ENCODE measurements around the gene FAM222B. TPM values are rescaled to one million over a fixed set of nuclear protein-coding genes. Genes with fewer than 3 reads are reported as not detected.
A peak's percentile ranks its signal among the peaks of the same experiment; 100 is the strongest.

Gene FAM222B
- total RNA-seq, 1 donor from 2014 or later, result 24.3 TPM

DNA sequence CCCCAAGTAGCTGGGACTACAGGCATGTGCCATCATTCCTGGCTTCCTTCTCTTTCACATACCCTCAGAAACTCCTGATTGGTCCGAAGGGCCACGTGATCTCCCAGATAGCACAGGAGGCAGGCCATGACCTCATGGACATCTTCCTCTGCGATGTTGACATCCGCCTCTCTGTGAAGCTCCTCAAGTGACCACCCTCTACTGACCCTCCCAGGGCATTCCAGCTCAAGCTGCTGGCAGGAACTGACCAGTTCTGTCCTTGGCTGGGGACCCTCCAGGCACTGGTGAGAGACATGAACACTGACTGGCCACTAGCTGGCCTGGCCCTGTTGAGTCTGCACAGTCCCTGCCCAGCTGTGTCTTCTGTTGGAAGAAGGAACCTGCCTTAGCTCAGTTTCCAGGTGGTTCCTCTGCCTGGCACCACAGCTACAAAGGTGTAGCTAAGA lies 17.8 kb upstream of the FAM222B start:
- no peak overlapping the region for H3K4me3 ChIP-seq (ENCODE audit: low read depth, low read length)
- no peak for DNase-seq (ENCODE audit: low read depth)
- H3K27me3 ChIP-seq (ENCODE audit: control insufficient read depth, insufficient read depth, low read length), result no peaks in the 10 kb centered on the region
- H3K36me3 ChIP-seq (ENCODE audit: control insufficient read depth, insufficient read depth, low read length), result peaks cover 2% of the 10 kb centered on the region
- TF ChIP-seq, protein P1, sequence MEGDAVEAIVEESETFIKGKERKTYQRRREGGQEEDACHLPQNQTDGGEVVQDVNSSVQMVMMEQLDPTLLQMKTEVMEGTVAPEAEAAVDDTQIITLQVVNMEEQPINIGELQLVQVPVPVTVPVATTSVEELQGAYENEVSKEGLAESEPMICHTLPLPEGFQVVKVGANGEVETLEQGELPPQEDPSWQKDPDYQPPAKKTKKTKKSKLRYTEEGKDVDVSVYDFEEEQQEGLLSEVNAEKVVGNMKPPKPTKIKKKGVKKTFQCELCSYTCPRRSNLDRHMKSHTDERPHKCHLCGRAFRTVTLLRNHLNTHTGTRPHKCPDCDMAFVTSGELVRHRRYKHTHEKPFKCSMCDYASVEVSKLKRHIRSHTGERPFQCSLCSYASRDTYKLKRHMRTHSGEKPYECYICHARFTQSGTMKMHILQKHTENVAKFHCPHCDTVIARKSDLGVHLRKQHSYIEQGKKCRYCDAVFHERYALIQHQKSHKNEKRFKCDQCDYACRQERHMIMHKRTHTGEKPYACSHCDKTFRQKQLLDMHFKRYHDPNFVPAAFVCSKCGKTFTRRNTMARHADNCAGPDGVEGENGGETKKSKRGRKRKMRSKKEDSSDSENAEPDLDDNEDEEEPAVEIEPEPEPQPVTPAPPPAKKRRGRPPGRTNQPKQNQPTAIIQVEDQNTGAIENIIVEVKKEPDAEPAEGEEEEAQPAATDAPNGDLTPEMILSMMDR (IDR thresholded peaks at IDR 0.05; ENCODE audit: insufficient read depth, low read length, poor library complexity, severe bottlenecking), result no peak

DNA sequence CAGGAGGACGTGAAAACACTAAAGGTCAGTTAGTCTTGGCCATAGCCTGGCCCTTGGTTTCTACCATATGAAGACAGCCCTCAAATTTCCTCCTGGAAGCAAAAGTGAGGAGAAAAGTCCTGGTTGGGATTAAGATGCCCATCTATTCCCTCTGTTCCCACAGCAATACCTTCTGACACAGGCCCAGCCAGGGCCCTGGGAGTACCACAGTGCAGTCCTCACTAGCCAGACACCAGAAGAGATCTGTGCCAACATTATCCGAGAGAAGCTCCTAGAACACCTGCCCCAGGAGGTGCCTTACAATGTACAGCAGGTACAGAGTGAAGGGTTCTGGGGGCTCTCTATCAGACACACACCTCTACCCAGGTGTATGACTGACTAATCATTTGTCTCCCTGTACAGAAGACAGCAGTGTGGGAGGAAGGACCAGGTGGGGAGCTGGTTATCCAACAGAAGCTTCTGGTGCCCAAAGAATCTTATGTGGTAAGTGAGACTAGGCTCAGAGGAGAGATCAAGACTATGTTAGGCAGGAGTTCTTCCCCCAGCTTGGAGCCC lies 16.3 kb upstream of the FAM222B start:
- DNase-seq (ENCODE audit: low read depth), result no peak
- Histone ChIP-seq H3K27me3 (ENCODE audit: control insufficient read depth, insufficient read depth, low read length) (no peaks in the 10 kb centered on the region), H3K36me3 (ENCODE audit: control insufficient read depth, insufficient read depth, low read length) (peaks cover 2% of the 10 kb centered on the region), H3K4me3 (ENCODE audit: low read depth, low read length) (no peak overlapping the region)
- TF ChIP-seq, protein P1 (IDR thresholded peaks at IDR 0.05; ENCODE audit: insufficient read depth, low read length, poor library complexity, severe bottlenecking), result no peak

DNA sequence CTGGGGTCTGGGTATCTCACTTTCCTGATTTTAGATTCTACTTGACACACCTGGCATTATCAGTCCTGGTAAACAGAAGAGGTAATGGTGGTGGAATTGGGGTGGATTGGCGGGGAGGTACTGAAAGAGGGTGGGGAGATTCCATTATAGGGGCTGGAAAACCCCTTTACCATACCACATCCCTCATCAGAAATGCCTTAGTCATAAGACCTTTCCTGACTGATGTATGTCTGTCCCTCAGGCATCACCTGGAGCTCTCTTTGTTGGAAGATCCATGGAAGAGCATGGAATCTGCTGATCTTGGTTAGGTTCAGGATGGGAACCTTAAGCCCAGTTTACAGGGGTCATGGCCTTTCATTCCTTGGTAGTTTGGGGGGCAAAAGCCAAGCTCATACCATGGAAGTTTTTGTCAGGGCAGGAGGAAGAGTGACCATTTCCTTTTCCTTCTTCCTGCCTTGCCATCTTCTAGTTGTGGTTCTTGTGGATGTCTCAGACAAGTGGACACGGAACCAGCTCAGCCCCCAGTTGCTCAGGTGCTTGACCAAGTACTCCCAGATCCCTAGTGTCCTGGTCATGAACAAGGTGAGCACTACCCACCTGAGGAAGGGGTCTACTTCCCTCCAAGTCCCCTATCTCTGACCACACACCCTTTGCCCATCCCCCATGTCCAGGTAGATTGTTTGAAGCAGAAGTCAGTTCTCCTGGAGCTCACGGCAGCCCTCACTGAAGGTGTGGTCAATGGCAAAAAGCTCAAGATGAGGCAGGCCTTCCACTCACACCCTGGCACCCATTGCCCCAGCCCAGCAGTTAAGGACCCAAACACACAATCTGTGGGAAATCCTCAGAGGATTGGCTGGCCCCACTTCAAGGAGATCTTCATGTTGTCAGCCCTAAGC lies 15.6 kb upstream of the FAM222B start:
- TF ChIP-seq, protein P1 (IDR thresholded peaks at IDR 0.05; ENCODE audit: insufficient read depth, low read length, poor library complexity, severe bottlenecking), result no peak
- no peak for DNase-seq (ENCODE audit: low read depth)
- Histone ChIP-seq H3K27me3 (ENCODE audit: control insufficient read depth, insufficient read depth, low read length) (no peaks in the 10 kb centered on the region), H3K36me3 (ENCODE audit: control insufficient read depth, insufficient read depth, low read length) (peaks cover 2% of the 10 kb centered on the region), H3K4me3 (ENCODE audit: low read depth, low read length) (no peak overlapping the region)

DNA sequence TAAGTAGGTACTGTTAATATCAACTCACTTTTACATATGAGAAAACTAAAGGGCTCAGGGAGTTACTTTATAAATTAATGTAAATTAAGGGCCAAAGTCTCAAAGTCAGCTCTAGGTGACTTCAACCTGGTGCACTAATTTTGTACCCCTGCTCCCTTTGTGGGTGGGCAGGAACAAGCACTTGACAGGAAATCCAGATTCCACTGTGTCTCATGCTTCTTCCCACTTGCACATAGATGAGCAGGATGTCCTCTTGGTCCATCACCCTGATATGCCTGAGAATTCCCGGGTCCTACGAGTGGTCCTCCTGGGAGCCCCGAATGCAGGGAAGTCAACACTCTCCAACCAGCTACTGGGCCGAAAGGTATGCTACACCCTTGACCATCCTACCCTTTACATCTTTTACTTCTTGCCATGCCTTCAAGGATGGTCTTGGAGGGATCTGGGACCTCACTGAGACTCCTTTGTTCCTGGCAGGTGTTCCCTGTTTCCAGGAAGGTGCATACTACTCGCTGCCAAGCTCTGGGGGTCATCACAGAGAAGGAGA lies 13.5 kb upstream of the FAM222B start:
- Histone ChIP-seq H3K4me3 (ENCODE audit: low read depth, low read length) (no peak overlapping the region), H3K27me3 (ENCODE audit: control insufficient read depth, insufficient read depth, low read length) (no peaks in the 10 kb centered on the region), H3K36me3 (ENCODE audit: control insufficient read depth, insufficient read depth, low read length) (peaks cover 2% of the 10 kb centered on the region)
- TF ChIP-seq, protein P1 (IDR thresholded peaks at IDR 0.05; ENCODE audit: insufficient read depth, low read length, poor library complexity, severe bottlenecking), result no peak
- no peak for DNase-seq (ENCODE audit: low read depth)

DNA sequence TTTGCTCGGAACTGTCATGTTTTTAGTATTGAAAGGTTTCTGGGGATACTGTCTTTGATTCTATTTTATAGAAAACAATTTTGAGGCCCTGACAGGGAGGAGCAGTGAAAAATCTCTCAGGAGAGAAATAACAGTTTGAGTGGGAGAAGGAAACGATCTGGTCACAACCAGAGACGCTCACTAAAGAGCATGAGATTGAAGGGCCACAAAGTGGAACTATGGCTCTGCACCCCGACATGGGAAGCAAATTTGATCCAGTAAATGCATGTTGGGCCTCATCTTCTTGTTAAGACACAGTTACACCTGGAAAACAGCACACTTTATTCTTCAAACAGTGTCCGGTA lies 12.7 kb upstream of the FAM222B start:
- peaks cover under 1% of the 10 kb centered on the region for H3K36me3 ChIP-seq (ENCODE audit: control insufficient read depth, insufficient read depth, low read length)
- TF ChIP-seq, protein P1 (IDR thresholded peaks at IDR 0.05; ENCODE audit: insufficient read depth, low read length, poor library complexity, severe bottlenecking), result no peak
- no peak for DNase-seq (ENCODE audit: low read depth)
- no peaks in the 10 kb centered on the region for H3K27me3 ChIP-seq (ENCODE audit: control insufficient read depth, insufficient read depth, low read length)
- peak overlapping the region; percentile 96 for H3K4me3 ChIP-seq (ENCODE audit: low read depth, low read length)
